Gastrocnemius medialis (tissue), 4 donors: ENCODE data around the gene SLC26A9.
"Not testable (repeated sequence)": the region's sequence is repeated elsewhere in the genome, so short reads cannot be mapped to it uniquely, and the experiment has no call there.

Source experiments
- CTCF ChIP-seq, 5 experiments: fragments of 450-650 bp in 3 of 5; fragments of 200-600 bp in 2 of 5; sonication (generic) in 2 of 5; IDR thresholded peaks in 4 of 5; conservative IDR thresholded peaks in 1 of 5; 1 replicate in 4 of 5; 2 replicates in 1 of 5; pipeline ENCODE4 v1.5.1; 2016 to 2019; ENCODE audit warnings: antibody characterized with exemption in 5 of 5, mild to moderate bottlenecking in 3 of 5, moderate library complexity in 3 of 5
- POLR2A ChIP-seq, 2 donors: fragments of 450-650 bp; IDR thresholded peaks; one replicate each; pipeline ENCODE4 v1.6.1; 2017; ENCODE audit warnings: antibody characterized with exemption in 2 of 2, mild to moderate bottlenecking in 2 of 2, moderate library complexity in 2 of 2

- TF ChIP-seq CTCF (IDR thresholded peaks at IDR 0.05 in 4 of 5, conservative IDR thresholded peaks at IDR 0.05 in 1 of 5); POLR2A (IDR thresholded peaks at IDR 0.05): not testable (repeated sequence)
Observed at GRCh38 chr1:205889706-205890105, 53.5 kb downstream of the SLC26A9 start.
